Measurements from ENCODE around the gene IPO9. TPM values are rescaled to one million over a fixed set of nuclear protein-coding genes. Genes with fewer than 3 reads are reported as not detected.

Gene IPO9
- total and polyA plus RNA-seq, 2 of the 4 experiments (the other 2 are of a cell fraction), result 14.0 to 23.4 TPM

DNA sequence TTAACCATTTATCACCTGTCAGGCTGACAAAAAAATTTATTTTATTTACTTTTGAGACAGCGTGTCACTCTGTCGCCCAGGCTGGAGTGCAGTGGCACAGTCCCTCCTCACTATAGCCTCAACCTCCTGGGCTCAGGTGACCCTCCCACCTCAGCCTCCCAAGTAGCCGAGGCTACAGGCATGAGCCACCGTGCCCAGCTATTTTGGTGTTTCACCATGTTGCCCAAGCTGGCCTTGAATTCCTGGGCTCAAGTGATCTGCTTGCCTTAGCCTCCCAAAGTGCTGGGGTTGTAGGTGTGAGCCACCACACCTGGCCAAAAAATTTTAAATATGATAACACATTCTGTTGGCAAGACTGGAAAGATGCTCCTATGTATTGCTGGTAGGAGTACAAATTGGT is 11.1 kb downstream of the IPO9 start:
- H4K20me1 ChIP-seq (ENCODE audit: insufficient read depth, low read length), result peaks cover 24% of the 10 kb centered on the region; the same call in 1 of the 2 replicates
- no peak overlapping the region for H2BK15ac ChIP-seq (ENCODE audit: low read depth, low read length)
- POLR2A ChIA-PET (ENCODE audit: unreplicated experiment), result no interaction called here
- no peak overlapping the region for H2AK5ac ChIP-seq (ENCODE audit: low read depth, low read length)
- H3K23ac ChIP-seq (ENCODE audit: low read depth, low read length), result no peak overlapping the region
- BruUV-seq (replicated peaks), result no TSS peak
- ATAC-seq (ENCODE audit: low read depth) (no peak), DNase-seq (no peak)
- H3K9me1 ChIP-seq (ENCODE audit: insufficient read depth, low read length), result 0 out of 2 replicates have a peak, but pooled peaks cover under 1% of the 10 kb centered on the region
- H2BK20ac ChIP-seq (ENCODE audit: low read depth, low read length), result no peak overlapping the region
- no peak overlapping the region for H4K5ac ChIP-seq (ENCODE audit: low read depth, low read length)
- H4K8ac ChIP-seq (ENCODE audit: low read depth in 2 of 2, low read length in 2 of 2), result no peak overlapping the region
- H3K4me1 ChIP-seq (ENCODE audit: control insufficient read depth, insufficient read depth, low read length), result peaks cover 3% of the 10 kb centered on the region
- no peaks in the 10 kb centered on the region for H3K27me3 ChIP-seq (ENCODE audit: control insufficient read depth, insufficient read depth, low read length)
- no peak overlapping the region for H2BK5ac ChIP-seq (ENCODE audit: low read depth, low read length, poor library complexity, severe bottlenecking)
- no peak overlapping the region for H3K4ac ChIP-seq (ENCODE audit: low read depth, low read length)
- TF ChIP-seq MAZ (IDR thresholded peaks at IDR 0.05; ENCODE audit: borderline replicate concordance, low read depth, low read length) (no peak), MAFK (IDR thresholded peaks at IDR 0.05; ENCODE audit: low read depth, low read length) (no peak), RFX5 (IDR thresholded peaks at IDR 0.05; ENCODE audit: low read depth, low read length) (no peak), POLR2A (IDR thresholded peaks at IDR 0.05; ENCODE audit: low read depth, low read length) (no peak)
- TF ChIP-seq, protein P1, sequence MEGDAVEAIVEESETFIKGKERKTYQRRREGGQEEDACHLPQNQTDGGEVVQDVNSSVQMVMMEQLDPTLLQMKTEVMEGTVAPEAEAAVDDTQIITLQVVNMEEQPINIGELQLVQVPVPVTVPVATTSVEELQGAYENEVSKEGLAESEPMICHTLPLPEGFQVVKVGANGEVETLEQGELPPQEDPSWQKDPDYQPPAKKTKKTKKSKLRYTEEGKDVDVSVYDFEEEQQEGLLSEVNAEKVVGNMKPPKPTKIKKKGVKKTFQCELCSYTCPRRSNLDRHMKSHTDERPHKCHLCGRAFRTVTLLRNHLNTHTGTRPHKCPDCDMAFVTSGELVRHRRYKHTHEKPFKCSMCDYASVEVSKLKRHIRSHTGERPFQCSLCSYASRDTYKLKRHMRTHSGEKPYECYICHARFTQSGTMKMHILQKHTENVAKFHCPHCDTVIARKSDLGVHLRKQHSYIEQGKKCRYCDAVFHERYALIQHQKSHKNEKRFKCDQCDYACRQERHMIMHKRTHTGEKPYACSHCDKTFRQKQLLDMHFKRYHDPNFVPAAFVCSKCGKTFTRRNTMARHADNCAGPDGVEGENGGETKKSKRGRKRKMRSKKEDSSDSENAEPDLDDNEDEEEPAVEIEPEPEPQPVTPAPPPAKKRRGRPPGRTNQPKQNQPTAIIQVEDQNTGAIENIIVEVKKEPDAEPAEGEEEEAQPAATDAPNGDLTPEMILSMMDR (conservative IDR thresholded peaks at IDR 0.05; ENCODE audit: low read depth, low read length), result no peak
- H3K56ac ChIP-seq (ENCODE audit: extremely low read depth, insufficient read depth, low read length), result no peak overlapping the region
- in situ Hi-C loops (cut with MboI; ENCODE audit: low sequenced_read_pairs), result no loop called here
- peaks cover 3% of the 10 kb centered on the region; the same call in 1 of the 2 replicates for H3K36me3 ChIP-seq (ENCODE audit: control insufficient read depth, insufficient read depth, low read length)
- H3K9me3 ChIP-seq (ENCODE audit: control insufficient read depth, insufficient read depth, low read length), result no peaks in the 10 kb centered on the region
- no peak overlapping the region for H2BK120ac ChIP-seq (ENCODE audit: low read depth, low read length)
- CTCF ChIA-PET, result no interaction called here
- no peak overlapping the region for H3K14ac ChIP-seq (replicated peaks; ENCODE audit: low read depth, low read length)
- no peak overlapping the region for H3K9ac ChIP-seq (ENCODE audit: low read depth, low read length)
- no peak overlapping the region for H2AFZ ChIP-seq (replicated peaks; ENCODE audit: low read length, poor library complexity)
- 100% methylated on average over 2 of the region's 4 CpGs; no CpG with 5 or more reads in 1 of the 2 experiments for whole genome bisulfite sequencing, 2 experiments (ENCODE audit: extremely low coverage in 2 of 2, insufficient read length in 1 of 2)
- dilution Hi-C loops (cut with HindIII; ENCODE audit: low sequenced_read_pairs, unreplicated experiment), result no loop called here
- no peak overlapping the region for H4K91ac ChIP-seq (ENCODE audit: insufficient read depth, low read depth, low read length)
- H3K4me3 ChIP-seq (ENCODE audit: insufficient read depth, low read depth, low read length), result no peak overlapping the region
- no peak overlapping the region for H3K4me2 ChIP-seq (ENCODE audit: low read depth, low read length)
- H3K27ac ChIP-seq (ENCODE audit: insufficient read depth, low read length), result no peak overlapping the region
- intact Hi-C loops (cut with micrococcal nuclease), result no loop called here
- H3K18ac ChIP-seq (ENCODE audit: low read depth, low read length), result no peak overlapping the region
- H2AK9ac ChIP-seq (replicated peaks; ENCODE audit: low read depth, low read length, poor library complexity), result no peak overlapping the region
- peaks cover 24 to 56% of the 10 kb centered on the region in 2 experiments for H3K79me1 ChIP-seq (ENCODE audit: low read depth in 1 of 2, low read length in 2 of 2)
